Sigmoid colon (tissue), 4 donors: ENCODE measurements around the gene TPM4.

Experiments used
- EP300 ChIP-seq, 4 donors: sonication (generic); formaldehyde crosslinking; IDR thresholded peaks; one replicate each; pipeline ENCODE4 v1.6.1; 2017; ENCODE audit warnings: antibody characterized with exemption in 4 of 4
- POLR2A ChIP-seq, 2 donors: fragments of 450-650 bp; IDR thresholded peaks; one replicate each; pipeline ENCODE4 v1.6.1; 2016; ENCODE audit warnings: antibody characterized with exemption in 2 of 2, mild to moderate bottlenecking in 2 of 2, moderate library complexity in 2 of 2
- POLR2AphosphoS5 ChIP-seq, 4 donors: sonication (generic); formaldehyde crosslinking; IDR thresholded peaks; one replicate each; pipeline ENCODE4 v1.6.1; 2017; ENCODE audit warnings: antibody characterized with exemption in 4 of 4
- TF ChIP-seq, protein P1 (sequence below), 4 experiments: fragments of 450-650 bp in 3 of 4; fragments of 200-600 bp in 1 of 4; IDR thresholded peaks; one replicate each; pipeline ENCODE4 v1.5.1; 2016 to 2019; ENCODE audit warnings: antibody characterized with exemption in 4 of 4, mild to moderate bottlenecking in 3 of 4, moderate library complexity in 2 of 4

DNA sequence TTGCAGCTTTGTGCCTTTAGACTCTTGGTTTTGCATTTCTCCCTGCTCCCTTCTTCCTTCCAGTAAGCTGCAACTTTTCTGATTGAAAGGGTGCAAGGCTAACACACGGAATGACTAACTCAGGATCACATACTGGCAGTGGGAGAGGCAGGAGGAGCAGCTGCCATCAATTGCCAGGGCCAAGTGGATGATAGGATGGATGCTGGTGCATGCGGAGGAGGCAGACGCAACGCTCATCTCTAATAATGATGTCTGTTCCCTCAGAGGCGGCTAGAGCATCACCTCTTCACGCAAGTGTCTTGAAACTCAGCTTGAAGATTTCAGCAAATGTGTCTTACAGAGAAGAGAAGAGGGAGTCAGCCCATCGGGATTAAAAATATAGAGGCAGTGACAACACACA, 49.5 kb upstream of the TPM4 start:
- TF ChIP-seq POLR2AphosphoS5 (IDR thresholded peaks at IDR 0.05) (no peak), POLR2A (IDR thresholded peaks at IDR 0.05) (no peak), EP300 (IDR thresholded peaks at IDR 0.05) (no peak)
- TF ChIP-seq, protein P1, sequence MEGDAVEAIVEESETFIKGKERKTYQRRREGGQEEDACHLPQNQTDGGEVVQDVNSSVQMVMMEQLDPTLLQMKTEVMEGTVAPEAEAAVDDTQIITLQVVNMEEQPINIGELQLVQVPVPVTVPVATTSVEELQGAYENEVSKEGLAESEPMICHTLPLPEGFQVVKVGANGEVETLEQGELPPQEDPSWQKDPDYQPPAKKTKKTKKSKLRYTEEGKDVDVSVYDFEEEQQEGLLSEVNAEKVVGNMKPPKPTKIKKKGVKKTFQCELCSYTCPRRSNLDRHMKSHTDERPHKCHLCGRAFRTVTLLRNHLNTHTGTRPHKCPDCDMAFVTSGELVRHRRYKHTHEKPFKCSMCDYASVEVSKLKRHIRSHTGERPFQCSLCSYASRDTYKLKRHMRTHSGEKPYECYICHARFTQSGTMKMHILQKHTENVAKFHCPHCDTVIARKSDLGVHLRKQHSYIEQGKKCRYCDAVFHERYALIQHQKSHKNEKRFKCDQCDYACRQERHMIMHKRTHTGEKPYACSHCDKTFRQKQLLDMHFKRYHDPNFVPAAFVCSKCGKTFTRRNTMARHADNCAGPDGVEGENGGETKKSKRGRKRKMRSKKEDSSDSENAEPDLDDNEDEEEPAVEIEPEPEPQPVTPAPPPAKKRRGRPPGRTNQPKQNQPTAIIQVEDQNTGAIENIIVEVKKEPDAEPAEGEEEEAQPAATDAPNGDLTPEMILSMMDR (IDR thresholded peaks at IDR 0.05), result no peak
